Central memory CD4-positive, alpha-beta T cell (primary cell): ENCODE data around the gene ZSCAN12.

Experiments used
- DNase-seq: peaks from one replicate; pipeline ENCODE4 v3.0.0; 2022

The ZSCAN12 gene

DNA sequence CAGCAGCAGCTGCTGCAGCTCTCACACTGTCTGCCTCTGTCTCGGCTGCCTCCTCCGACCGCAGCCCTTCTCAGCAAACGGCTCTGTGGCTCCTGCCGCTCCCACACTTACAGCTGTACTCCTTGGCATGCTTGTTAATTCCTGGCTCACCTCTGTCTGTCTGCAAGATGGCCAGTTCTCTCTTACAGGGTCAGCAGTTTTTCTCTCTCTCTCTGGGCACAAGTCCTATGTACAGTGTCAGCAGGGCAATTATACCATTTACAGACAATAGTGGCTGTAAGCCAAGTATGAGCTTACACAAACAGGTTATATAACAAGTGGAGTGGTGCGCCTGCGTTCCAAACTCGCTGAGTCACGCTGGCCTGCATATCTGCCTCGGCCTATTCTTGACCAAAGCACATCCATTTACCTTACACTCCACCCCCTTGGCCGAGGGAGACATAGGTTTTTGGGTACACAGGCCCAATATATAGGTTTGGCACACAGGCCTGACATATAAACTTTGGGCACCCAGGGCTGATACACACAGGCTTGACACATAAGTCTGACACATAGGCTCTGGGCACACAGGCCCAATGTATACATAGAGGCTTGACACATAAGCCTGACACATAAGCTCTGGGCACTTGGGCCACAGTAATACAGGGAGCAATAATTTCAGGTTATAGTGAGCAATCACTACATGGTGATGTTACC lies 45.4 kb downstream of the ZSCAN12 start:
- DNase-seq: no peak

GRCh38 chr6:28353356-28353755 lies 46.2 kb downstream of the ZSCAN12 start:
- DNase-seq: no peak

- no peak for DNase-seq
Measured at GRCh38 chr6:28351493-28351925, 48.0 kb downstream of the ZSCAN12 start.

DNA sequence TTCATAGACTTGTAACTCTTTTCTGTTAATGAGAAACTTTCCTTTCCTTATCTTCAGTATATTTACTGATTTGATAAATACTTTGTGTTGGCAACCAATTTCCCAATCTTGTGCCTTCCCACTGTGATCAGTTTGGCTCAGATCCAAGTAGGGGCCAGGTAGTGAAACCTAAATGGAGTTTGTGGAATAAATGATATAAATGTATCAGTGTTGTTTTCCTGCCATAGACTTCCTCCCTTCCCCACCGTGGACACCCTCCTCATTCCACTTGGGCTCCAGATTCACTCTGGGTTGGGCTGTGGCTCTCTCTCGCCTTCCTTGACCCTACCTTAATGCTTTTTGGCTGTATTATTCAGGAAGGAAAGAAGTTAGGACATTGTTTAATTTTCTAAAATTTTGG lies 48.5 kb downstream of the ZSCAN12 start:
- no peak for DNase-seq

DNA sequence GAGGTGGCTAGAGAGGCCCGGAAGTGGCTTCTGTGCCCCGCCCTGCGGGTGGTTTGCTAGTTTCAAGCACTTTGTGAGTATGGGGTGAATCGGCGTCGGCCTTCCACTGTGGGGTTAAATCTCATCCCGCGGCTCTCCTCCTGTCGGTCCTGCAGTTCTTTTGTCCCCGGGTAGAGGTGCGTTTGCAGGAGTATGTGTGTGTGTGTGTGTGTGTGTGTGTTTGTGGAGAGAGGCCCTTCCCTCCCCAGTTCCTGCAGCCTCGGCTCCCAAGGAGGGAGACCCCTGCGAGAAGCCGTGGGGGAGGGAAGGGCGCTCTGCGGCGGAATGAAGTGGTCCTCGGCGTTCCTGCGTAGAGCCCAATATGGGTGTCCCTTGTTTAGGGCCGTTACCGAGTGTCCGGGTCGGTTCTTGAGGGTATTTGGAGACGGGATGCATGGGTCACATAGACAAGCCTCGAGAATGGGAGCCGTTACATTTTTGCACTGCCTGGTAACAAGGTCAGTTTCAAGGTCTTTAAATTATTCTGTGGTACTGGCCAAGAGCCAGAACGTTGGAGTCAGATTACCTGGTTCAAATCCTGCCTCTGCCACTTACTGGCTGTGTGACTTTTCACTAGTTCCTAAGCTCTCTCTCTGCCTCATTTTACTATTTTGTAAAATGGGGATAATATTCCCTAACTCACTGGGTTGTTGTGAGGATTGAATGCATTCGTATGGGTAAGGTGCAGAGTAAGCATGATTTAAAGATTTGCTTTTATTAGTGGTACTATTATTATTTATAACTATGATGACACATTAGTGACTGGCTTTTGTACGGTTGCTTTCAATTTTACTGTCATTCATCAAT lies 49.4 kb downstream of the ZSCAN12 start, which contains the start of gene ZKSCAN3:
Gene ZKSCAN3, plus strand, starts transcription at position 56 of the 846 bp plus-strand sequence. CDS start 9,640 bp downstream, outside the sequence.
- DNase-seq: peak; percentile 77

GRCh38 chr6:28349344-28349891 lies 50.1 kb downstream of the ZSCAN12 start:
- no peak for DNase-seq

- DNase-seq: no peak
Measured at GRCh38 chr6:28347119-28347518, 52.4 kb downstream of the ZSCAN12 start.

GRCh38 chr6:28345201-28345600 lies 54.3 kb downstream of the ZSCAN12 start:
- no peak for DNase-seq

DNA sequence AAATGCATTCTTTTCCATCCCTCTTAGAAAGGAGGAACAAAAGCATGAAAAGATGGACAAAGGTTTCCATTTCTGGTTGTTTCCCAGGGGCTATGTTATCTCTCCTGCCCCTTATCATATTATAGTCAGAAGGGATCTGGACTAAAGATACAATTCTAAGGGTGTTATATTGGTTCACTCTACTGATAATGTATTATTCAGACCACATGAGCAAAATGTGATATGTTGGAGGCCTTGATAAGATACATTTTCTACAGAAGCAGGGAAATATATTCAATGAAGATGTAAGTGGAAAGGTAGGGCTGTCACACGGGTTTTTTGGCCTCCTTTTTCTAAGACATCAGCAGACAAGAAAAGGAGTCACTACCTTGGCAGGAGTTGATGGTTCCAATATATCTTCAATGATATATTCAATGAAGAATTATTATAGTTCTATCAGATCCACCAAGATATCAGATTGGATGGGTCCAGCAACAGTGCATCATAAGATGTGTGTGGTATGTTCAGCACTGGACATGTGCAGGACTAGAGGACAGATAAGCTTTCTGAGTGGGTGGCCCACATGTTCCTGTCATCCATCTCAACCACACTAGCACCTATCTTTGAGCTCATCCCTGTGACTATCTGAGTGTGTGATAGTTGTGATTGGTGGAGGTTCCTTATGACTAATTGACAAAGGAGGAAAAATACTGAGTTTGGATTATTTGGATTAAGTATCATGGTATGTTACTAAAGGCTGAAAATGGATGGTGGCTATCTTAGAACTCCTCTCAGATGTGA lies 55.5 kb downstream of the ZSCAN12 start:
- DNase-seq: no peak

DNA sequence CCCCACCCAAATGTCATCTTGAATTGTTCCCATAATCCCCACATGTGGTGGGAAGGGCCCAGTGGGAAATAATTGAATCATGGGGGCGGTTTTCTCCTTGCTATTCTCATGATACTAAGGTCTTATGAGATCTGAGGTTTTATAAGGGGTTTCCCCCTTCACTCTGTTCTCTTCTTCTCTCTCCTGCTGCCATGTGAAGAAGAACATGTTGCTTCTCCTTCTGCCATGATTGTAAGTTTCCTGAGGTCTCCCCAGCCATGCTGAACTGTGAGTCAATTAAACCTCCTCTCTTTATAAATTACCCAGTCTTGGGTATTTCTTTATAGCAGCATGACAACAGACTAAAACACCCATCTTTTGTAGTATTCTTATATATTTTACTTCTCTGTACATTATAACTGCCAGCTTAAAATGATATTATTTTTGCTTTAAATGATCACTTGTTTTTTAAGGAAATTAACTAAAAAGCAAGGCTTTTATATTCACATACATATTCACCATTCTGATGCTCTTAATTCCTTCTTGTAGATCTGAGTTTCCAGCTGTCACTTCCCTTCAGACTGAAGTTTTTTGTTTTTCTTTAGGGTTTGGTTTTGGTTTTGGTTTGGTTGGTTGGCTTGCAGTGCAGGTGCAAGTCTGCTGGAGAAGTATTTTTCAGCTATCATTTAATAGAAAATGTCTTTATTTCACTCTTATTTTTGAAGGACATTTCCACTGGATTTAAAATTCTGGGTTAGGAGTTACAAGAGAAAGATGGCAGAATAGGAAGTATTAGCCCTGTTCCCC lies 59.0 kb downstream of the ZSCAN12 start:
- DNase-seq: no peak

- no peak for DNase-seq
Measured at GRCh38 chr6:28337121-28337520, 62.4 kb downstream of the ZSCAN12 start.

GRCh38 chr6:28336284-28337120 lies 63.0 kb downstream of the ZSCAN12 start:
- peak; percentile 12 for DNase-seq

DNA sequence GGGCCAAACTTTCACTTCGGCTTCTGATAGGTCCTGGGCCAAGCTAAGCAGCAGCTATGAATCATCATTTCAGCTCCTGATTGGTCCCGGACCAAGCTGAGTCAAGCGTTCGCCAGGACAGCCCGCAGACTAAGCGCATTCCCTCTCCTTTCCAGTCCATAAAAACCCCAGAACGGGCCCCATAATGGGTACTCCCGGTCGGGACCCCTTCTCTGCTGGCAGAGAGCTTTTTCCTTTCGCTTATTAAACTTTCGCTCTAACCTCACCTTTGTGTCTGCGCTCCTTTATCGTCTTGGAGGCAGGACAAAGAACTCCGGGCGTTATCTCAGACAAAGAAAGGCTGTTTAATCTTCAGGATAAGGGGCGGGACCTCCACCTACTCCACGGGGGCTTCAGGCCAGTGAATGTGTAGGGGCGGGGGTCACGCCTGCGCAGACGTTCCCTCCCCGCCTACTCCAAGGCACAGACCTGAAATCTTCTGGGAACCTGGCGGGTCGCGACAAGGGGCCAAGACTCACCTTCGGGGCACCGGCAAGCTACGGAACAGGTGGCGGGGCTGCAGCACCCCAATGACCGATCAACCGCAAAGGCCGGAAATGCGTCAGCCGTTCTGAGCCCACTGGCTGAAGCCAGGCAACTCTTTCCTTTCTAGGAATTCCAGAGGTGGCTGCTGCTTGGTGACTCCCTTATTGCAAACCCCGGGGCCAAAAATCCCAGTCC lies 63.8 kb downstream of the ZSCAN12 start, which contains the start of gene ZSCAN31:
Gene ZSCAN31, minus strand, starts transcription at position 585 of the 720 bp plus-strand sequence. CDS start 6,465 bp downstream, outside the sequence.
- peak; percentile 79 for DNase-seq

DNA sequence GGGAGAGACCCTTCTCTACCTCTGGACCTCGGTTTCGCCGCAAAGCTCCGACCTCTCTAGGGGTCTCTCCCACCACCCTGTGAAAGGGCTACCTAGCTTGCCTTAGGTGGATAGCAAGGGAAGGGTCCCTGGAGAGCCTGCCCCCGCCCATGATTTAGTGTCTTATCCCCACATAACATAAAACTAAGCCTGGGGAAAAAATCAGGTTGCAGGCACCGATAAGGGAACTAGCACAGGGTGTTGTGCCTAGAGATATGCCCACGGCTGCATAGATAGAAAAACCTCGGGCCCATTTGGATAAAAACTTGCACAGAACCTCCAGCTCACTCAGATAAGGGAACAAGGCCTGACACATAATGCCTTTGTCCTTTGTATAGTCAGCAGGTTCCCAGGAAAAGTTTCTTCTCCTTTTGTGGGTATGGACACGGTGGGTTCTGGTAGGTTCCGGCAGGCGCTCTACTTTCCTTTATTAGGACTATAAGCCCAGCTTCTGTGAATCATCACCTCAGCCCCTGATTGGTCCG lies 64.4 kb downstream of the ZSCAN12 start:
- DNase-seq: no peak

- no peak for DNase-seq
Measured at GRCh38 chr6:28334286-28335039, 65.1 kb downstream of the ZSCAN12 start.

- DNase-seq: no peak
Measured at GRCh38 chr6:28333599-28334018, 65.9 kb downstream of the ZSCAN12 start.

DNA sequence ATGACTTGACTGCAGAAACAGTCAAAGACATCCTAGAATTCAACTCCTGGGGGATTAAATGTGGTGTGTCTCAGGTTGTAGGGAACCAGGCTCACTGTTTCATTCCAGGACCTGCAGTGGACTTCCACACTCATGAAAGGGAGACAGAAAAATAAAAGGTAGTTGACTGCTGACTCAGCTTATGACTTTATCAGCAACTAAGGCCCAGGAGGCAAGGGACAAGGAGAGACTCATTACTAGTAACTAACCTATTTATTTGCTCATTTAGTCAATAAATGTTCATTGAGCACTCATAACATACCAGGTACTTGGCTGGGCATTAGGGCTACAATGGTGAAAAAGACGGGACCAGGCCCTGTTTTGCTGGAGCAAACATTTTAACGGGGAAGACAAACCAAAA lies 66.5 kb downstream of the ZSCAN12 start:
- no peak for DNase-seq

DNA sequence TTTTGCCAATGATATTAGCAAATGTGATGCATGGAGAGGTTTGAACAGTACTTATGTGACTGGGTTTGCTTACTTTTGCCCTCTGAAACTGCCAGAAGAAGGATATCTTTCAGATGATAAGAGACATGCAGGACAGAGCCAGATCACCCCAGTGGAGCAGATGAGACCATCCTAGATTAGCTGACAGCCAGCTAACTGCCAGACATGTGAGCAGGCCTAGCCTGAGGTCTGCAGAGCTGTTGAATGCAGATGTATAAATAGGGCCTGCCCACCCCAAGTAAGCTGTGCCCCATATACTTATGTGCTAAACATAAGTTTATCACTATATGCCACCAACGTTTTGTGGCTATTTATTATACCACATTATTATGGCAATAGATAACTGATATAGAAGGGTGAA lies 69.5 kb downstream of the ZSCAN12 start:
- no peak for DNase-seq
